H1 (cell line): ENCODE data around the gene PLCB2. TPM values are rescaled to one million over a fixed set of nuclear protein-coding genes. Genes with fewer than 3 reads are reported as not detected.

Experiments used
- BRCA1 ChIP-seq: IDR thresholded peaks from 2 replicates; pipeline ENCODE4 v1.6.1; 2012; ENCODE audit warnings: low read depth, low read length, improper control_type of control experiment
- CHD7 ChIP-seq: fragments of 300-600 bp; sonication (generic); IDR thresholded peaks from 2 replicates; pipeline ENCODE4 v1.7.1; 2012; ENCODE audit warnings: low read length, moderate library complexity, mild to moderate bottlenecking, inconsistent platforms; ENCODE audit not compliant: insufficient replicate concordance
- RBBP5 ChIP-seq: IDR thresholded peaks from 2 replicates; pipeline ENCODE4 v1.7.1; 2012; ENCODE audit warnings: low read depth, mild to moderate bottlenecking, inconsistent platforms, low read length, moderate library complexity, borderline replicate concordance
- RXRA ChIP-seq: IDR thresholded peaks from 2 replicates; pipeline ENCODE4 v1.6.1; 2011; ENCODE audit warnings: low read depth, mild to moderate bottlenecking, low read length, moderate library complexity; ENCODE audit not compliant: insufficient read depth
- polyA plus RNA-seq, 7 experiments: library from polyadenylated mRNA; depleted of rRNA in 3 of 7; stranded (reverse) in 5 of 7; unstranded in 2 of 7; fragments of >200 nt in 5 of 7; fragments of 200-250 nt in 2 of 7; gene quantifications; 1 replicate in 5 of 7; 2 replicates in 1 of 7; 4 replicates in 1 of 7; pipeline versions ENCODE4 v1.2.1 to v1.2.3, GENCODE V29; 2011 to 2013; ENCODE audit warnings: missing spikeins in 2 of 7, mixed read lengths in 2 of 7
- total RNA-seq: library from RNA; stranded (reverse); fragmentation: NEBNext Ultra II Directional; extraction: Animal tissue kit (Norgen Biotek cat#: 25700); gene quantifications from 2 replicates; pipeline ENCODE4 v1.2.1, GENCODE V29; 2021

The PLCB2 gene
- total and polyA plus RNA-seq, 2 of the 8 experiments (the other 6 are each of a cell fraction or from before 2014, with no cell fraction given) = 7.2 to 8.4 TPM

- TF ChIP-seq BRCA1 (no peak), RBBP5 (no peak), RXRA (no peak), CHD7 (no peak)
Observed at GRCh38 chr15:40334541-40334940, 26.8 kb upstream of the PLCB2 start (continued).
